Measurements from ENCODE around the gene C1QTNF8.

The C1QTNF8 gene

GRCh38 chr16:1112506-1113184, 16.6 kb upstream of the C1QTNF8 start:
- DNase-seq (ENCODE audit: low read depth, low spot score) = no peak
- no peak overlapping the region for H3K27ac ChIP-seq

DNA sequence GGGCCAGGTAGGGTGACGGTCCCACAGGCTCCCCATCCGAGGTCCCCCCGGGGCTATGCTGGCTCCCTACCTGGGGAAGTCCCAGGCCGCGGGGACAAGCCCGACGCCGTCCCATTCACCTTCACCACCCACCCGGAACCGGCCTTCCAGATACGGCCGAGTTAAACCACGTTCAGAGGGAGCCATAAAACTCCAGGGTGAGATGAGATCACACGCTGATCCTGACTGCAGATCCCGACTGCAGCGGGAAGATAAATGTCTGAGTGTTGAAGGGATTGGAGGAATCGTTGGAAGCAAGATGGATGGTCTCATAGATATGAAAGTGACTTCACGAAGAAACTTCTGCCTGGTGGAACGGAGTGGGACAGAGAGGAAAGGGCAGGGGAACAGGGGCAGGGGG, 13.6 kb upstream of the C1QTNF8 start:
- no peak for DNase-seq (ENCODE audit: low read depth, low spot score)
- H3K27ac ChIP-seq = no peak overlapping the region

- no peak overlapping the region for H3K27ac ChIP-seq
- no peak for DNase-seq (ENCODE audit: low read depth, low spot score)
These were observed 12.5 kb upstream of the C1QTNF8 start for GRCh38 chr16:1108299-1109252.

DNA sequence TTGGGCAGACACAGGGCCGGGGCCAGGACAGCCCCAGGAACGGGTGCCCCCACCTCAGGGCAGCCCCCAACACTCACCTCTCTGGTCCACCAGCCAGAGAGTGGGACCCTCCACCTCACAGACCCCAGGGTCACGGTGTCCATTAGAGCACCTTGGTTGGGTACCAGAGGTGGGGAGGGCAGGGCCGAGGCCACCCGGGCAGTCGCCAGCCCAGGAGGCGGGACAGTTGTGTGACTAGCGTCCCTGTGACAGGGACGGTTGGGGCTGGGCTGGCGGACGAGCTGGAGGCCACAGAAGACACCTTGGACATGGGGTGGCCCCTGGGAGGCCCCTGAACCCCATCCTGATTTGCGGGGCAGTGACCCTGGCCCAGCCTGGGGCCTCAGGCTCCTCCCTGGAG, 11.7 kb upstream of the C1QTNF8 start:
- no peak overlapping the region for H3K27ac ChIP-seq
- DNase-seq (ENCODE audit: low read depth, low spot score) = no peak

GRCh38 chr16:1107141-1107540, 11.1 kb upstream of the C1QTNF8 start:
- no peak overlapping the region for H3K27ac ChIP-seq
- no peak for DNase-seq (ENCODE audit: low read depth, low spot score)

GRCh38 chr16:1106659-1107058, 10.6 kb upstream of the C1QTNF8 start:
- no peak for DNase-seq (ENCODE audit: low read depth, low spot score)
- H3K27ac ChIP-seq = no peak overlapping the region

GRCh38 chr16:1105888-1106620, 10.0 kb upstream of the C1QTNF8 start:
- H3K27ac ChIP-seq = no peak overlapping the region
- DNase-seq (ENCODE audit: low read depth, low spot score) = peak; percentile 2

GRCh38 chr16:1103636-1103980, 7.6 kb upstream of the C1QTNF8 start:
- no peak overlapping the region for H3K27ac ChIP-seq
- no peak for DNase-seq (ENCODE audit: low read depth, low spot score)

- no peak for DNase-seq (ENCODE audit: low read depth, low spot score)
These were observed 7.0 kb upstream of the C1QTNF8 start for GRCh38 chr16:1102921-1103635.

GRCh38 chr16:1102333-1102700, 6.3 kb upstream of the C1QTNF8 start:
- no peak overlapping the region for H3K27ac ChIP-seq
- no peak for DNase-seq (ENCODE audit: low read depth, low spot score)

More at GRCh38 chr16:1102921-1103635, 7.0 kb upstream of the C1QTNF8 start:
- no peak overlapping the region for H3K27ac ChIP-seq

DNA sequence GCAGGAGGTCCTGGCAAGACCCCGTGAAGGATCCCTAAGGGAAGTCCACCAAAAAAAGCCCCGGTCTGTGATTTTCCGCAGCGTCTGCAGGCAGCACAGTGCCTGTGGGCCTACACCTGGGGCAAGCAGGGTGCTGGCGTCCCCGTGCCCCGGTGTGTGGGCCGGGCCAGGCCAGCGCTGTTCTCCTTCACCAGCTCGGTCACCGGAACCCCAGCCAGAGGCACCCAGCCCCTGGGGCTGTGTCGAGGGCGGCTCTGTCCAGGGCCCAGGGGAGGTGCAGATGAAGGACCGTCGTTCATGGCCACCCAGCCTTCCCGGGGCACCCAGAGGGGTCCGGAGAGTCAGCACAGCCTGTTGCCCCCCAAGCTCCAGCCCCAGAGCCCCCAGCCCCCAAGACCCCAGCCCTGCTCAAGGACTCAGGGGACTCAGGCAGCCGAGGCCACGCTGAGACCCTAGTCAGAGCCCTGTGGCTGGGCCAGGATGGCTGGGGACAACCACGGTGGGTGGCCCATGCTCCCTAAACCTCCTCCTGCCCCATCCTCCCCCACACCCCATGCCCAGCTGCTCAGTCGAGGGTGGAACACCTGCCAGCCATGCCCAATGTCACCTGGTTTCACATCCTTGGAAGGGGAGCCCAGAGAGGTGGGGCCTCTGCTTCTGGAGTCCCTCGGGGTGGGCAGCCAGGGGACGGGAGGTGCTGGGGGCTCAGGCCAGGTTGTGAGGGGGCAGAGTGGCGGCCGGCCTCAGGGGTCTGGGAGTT, 5.7 kb upstream of the C1QTNF8 start:
- no peak for DNase-seq (ENCODE audit: low read depth, low spot score)

DNA sequence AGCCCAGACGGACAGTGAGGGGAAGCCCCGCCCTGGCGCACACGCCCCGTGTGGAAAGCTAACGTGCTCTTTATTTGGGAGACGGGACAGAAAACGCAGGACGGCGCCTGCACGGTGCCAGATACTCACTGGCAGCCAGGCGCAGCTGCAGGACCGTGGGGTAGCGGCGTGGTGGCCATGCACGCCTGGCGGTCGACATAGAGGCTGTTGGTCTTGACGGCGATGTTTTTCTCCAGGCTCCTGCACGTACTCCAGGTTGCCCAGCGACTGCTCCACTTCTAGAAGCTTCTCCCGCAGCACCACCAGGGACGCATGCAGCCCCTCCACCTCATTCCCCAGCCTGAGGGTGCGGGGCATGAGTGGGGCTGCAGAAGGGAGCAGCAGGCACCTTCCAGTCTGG, 5.1 kb upstream of the C1QTNF8 start:
- H3K27ac ChIP-seq = no peak overlapping the region
- no peak for DNase-seq (ENCODE audit: low read depth, low spot score)

More for the DNA sequence above, 5.7 kb upstream of the C1QTNF8 start:
- H3K27ac ChIP-seq = no peak overlapping the region

DNA sequence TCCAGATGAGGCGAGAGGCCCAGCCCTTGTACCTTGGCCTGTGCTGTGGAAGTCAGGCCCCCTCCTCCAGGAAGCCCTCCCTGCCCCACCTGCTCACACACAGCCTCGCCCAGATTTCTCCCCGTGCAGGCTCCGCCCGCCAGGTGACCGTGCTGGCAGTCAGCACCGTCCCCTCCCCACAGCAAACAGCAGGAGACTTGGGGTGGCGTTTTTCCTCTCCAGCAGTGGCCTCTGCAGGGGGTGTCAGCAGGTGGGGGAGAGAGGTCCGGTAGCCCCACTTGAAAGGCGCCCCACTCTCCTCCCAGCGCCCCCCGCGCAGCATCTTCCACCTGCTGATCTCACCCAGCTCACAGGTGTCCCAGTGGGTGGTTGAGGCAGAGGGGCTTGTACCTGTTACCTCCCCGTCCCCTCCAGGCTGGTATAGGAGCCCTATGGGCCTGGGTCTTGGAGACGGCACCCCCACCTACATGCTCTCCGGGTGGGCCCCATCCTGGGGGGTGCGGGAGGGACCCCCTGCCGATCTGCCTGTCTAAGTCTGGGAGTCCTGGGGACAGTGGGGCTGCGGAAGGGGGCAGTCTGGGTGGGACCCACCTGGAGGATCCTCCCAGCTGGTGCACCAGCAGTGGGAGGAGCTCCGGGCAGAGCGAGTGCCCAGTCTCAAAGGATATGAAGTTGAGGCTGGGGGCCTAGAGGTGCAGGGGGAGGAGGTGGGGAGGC, 4.2 kb upstream of the C1QTNF8 start:
- H3K27ac ChIP-seq = no peak overlapping the region
- no peak for DNase-seq (ENCODE audit: low read depth, low spot score)

GRCh38 chr16:1099189-1100083, 3.4 kb upstream of the C1QTNF8 start:
- DNase-seq (ENCODE audit: low read depth, low spot score) = no peak
- no peak overlapping the region for H3K27ac ChIP-seq

DNA sequence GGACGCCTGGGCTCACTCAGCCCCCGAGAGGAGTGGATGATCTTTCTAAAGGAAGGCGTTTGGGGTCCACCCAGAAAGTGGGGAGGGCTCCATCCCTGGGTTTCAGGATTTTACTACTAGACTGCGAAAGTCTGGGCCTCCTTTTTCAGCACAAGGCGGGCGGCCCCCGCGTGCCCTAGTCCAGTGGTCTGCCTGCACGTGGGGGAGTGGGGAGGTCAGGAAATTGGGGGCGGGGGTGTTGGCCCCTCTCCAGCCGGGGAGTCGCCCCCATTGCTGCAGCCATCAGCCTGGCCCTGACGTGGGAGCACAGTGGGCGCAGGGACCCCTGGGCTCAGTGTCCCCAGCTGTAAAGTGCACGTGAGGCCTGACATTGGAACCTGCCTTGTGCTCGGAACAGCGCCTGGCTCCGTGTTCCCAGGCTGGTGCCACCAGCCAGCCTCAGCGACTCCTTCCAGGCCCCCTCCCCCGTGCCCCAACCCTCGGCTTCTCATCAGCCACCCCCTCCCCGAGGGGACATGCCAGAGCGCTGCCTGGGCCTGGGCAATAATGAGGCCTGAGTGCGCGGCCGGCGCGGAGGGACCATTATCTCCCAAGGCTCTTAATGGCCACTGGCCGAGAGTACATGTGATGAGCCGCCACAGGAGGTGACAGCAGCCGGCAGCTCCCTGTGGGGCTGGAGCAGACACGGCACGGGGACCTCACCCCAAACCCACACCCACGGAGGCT, 2.4 kb upstream of the C1QTNF8 start:
- no peak for DNase-seq (ENCODE audit: low read depth, low spot score)
- H3K27ac ChIP-seq = no peak overlapping the region

- no peak overlapping the region for H3K27ac ChIP-seq
- DNase-seq (ENCODE audit: low read depth, low spot score) = no peak
These were observed 1.8 kb upstream of the C1QTNF8 start for GRCh38 chr16:1097800-1098199.

DNA sequence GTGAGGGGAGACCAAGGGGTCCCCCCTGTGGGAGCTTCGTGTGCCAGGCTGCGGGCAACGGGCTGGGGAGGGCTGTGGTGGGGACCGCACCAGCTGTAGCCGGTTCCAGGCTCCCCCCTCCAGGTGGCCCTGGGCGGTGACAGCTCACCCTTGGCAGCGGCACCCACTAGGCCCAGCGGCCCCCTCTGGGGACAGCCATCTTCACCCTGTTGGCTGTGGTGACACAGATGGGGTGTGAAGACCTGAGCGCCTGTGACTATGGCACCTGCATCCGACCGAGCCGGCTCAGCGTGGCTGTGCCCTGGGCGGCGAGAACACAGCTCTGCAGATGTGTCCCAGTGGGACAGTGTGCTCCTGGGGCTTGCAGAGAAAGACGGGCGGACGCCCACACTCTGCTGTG, 1.1 kb upstream of the C1QTNF8 start:
- H3K27ac ChIP-seq = no peak overlapping the region
- no peak for DNase-seq (ENCODE audit: low read depth, low spot score)

Data from epithelial cell of prostate (primary cell).